HFF-Myc (cell line): ENCODE results near the gene ADGRD1.

Experiments used
- DNase-seq: peaks from one replicate; pipeline ENCODE4 v3.0.0-alpha.2; 2011; ENCODE audit warnings: low read depth; ENCODE audit errors: extremely low read depth
- H3K4me3 ChIP-seq: replicated peaks from 2 replicates; pipeline ENCODE4 v1.5.1; 2011; ENCODE audit warnings: low read depth, mild to moderate bottlenecking, control low read depth, low read length
- CTCF ChIP-seq: IDR thresholded peaks from 2 replicates; pipeline ENCODE4 v1.5.1; 2012; ENCODE audit warnings: mild to moderate bottlenecking, low read depth, low read length, control low read depth; ENCODE audit errors: missing control alignments

Gene ADGRD1

GRCh38 chr12:131058700-131059099 lies 105.0 kb downstream of the ADGRD1 start:
- DNase-seq = no peak
- no peak for TF ChIP-seq CTCF
- no peak overlapping the region for H3K4me3 ChIP-seq

GRCh38 chr12:131060011-131060703 lies 106.5 kb downstream of the ADGRD1 start:
- no peak for TF ChIP-seq CTCF
- no peak for DNase-seq
- H3K4me3 ChIP-seq = no peak overlapping the region

- no peak overlapping the region for H3K4me3 ChIP-seq
- TF ChIP-seq CTCF = no peak
- DNase-seq = no peak
Measured at GRCh38 chr12:131061041-131061806, 107.5 kb downstream of the ADGRD1 start.

GRCh38 chr12:131063413-131063812 lies 109.7 kb downstream of the ADGRD1 start:
- H3K4me3 ChIP-seq = no peak overlapping the region
- no peak for DNase-seq
- TF ChIP-seq CTCF = no peak

GRCh38 chr12:131063960-131064359 lies 110.3 kb downstream of the ADGRD1 start:
- TF ChIP-seq CTCF = no peak
- no peak for DNase-seq
- H3K4me3 ChIP-seq = no peak overlapping the region

- TF ChIP-seq CTCF = no peak
- no peak overlapping the region for H3K4me3 ChIP-seq
- no peak for DNase-seq
Measured at GRCh38 chr12:131065279-131065678, 111.6 kb downstream of the ADGRD1 start.
